Measurements from ENCODE around the gene MBP.

MBP gene

DNA sequence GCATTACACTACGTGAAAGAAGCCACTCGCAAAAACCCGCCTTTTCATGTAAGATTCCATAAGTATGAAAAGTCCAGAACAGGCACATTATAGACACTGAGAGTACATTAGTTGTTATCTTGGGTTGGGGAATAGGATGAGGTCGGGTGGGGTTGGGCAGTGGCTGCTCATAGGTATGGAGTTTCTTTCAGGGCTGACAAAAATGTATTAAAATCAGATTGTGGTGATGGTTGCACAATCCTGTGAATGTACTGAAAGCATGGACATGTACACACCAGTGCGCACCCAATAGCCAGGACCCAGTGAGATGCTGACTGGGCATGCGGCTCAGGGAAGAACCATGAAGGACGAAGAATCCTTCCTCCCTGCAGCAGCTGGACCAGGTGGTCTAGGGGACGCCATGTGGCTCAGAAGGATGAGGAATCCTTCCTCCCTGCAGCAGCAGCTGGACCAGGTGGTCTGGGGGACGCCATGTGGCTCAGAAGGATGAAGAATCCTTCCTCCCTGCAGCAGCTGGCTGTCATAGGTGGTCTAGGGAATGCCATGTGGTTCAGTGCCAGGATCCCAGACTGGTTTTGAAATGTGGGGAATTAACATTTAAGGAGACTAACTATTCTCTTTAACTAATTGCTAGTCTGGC lies 50.1 kb downstream of the MBP start:
- DNase-seq (ENCODE audit: low spot score), result no peak

DNA sequence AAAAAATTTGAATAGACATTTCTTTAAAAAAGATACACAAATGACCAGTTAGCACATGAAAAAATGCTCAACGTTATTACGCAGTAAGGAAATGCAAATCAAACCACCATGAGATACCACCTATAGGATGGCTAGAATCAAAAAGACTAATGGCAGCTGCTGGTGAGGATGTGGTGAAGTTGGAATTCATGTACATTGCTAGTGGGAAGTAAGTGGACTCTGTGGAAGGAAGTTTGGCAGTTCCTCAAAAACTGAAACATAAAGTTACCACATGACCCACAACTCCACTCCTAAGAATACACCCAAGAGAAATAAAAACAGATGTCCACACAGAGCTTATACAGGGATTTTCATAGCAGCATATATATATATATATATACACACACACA lies 51.2 kb downstream of the MBP start:
- DNase-seq (ENCODE audit: low spot score), result no peak

DNA sequence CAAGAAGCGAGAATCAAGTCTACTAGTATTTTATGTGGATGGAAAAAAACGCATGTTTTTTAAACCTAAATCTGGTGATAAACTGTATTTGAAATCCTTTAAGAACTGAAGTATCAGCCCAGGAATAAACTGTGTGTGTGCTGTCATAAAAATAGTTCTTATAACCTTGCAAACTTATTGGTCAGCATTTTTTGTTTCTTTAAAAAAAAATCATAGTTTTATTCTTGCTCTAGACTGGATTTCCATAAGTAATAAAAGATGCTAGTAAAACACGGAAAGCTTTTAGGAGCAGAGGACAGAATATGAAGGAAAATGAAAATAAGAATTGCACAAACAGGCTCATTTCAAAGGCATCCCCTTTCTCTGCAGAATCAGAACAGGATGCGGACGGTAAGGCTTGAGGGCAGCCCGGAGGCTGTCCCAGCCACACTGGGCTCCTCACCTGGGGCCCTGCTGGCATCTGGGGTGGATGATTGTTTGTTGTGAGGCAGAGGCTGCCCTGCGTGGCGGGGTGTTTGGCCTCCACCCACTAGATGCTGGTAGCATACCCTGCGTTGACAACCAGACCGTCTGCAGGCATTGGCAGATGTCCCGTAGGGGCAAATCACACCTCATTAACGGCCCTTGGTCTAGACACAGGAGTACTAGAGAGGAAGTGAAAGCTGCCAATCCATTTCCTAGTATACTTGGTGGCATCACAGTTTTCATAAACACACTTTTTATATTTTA lies 52.5 kb downstream of the MBP start:
- DNase-seq (ENCODE audit: low spot score), result no peak

DNA sequence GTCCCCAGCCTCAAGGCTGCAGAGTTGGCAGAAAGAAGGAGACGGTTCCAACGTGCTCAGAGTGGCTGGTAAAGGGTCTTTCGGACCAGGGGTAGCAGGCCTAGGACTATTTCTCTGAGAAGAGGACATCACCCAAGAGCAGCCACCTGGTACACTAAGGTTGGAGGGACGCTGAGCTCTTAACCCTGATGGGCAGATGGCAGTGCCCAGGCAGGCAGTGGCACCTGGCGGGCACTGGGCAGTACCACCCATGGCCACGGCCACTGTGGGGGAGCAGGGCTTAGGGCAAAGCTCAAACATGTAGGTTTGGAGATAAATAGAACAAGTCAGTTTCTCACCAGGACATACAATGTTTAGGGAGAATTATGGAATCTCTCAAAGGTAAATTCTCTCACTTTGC lies 53.5 kb downstream of the MBP start:
- no peak for DNase-seq (ENCODE audit: low spot score)

DNA sequence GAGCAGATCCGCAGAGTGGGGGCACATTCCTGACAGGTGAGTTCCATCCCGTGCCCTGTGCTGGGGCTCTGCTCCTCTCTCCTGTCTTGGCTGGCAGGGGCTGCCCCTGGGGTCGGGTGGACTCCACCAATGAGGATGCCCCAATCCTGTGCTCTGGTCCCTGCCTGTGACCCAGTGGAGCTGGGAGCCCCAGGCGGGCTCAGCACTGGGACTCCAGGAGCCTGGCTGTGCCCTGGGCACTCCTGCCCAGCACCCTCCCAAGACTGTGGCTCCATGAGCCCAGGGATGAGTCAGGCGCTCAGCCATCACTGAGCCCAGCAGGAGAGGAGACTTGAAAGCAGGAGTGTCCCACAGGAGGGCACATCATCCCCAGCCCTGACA lies 53.9 kb downstream of the MBP start:
- DNase-seq (ENCODE audit: low spot score), result no peak

DNA sequence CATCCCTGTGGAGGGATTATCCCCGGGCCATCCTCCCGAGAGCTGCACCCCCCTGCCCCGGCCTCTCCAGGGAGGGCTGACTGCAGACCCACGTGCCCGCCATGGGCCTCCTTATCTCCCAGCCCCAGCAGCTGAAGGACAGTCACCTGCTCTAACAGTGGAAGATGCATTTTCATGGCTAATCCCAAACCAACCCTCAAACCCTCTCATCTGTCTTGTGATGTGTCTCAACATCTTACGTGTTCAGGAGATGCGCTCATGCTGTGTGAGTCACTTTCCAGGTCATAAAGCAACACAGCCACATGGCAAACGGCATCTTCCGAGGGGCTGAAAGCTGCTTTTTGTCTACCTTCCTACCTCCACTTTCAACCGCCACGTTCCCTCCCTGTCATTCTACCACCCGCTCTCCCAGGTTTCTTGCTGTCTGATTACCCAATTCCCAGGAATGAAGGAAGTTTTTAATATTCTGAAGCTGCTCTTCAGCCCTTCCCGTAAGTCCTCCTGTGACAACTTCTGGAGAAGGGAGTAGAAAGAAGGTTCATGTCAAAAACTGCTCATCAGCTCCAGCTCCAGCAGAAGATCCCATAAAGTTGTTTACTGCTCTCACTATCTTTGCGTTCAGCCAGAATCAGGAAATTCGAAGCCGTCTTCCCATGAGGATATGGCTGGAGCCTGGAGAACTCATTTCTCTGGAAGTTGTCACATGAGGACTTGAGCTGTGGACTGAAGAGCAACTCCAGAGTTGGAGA lies 54.5 kb downstream of the MBP start:
- DNase-seq (ENCODE audit: low spot score), result no peak

DNA sequence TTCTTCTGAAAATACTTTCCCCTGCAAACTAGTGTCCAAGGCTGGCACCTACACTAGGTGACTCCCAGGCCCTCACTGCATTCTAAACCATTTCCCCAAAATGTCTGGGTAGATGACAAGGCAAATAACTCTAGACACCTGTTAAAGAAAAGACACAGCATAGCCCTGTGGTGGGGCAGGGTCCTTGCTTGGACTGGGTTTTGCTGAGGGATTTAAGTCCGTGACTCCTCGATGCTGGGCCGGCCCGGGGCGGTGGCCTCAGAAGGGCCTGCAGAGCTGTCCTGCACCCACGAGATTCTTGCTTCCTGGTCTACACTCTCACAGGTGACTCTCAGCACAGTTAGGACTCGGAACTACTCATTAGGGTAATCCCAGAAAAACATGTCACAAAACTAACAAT lies 55.2 kb downstream of the MBP start:
- no peak for DNase-seq (ENCODE audit: low spot score)

DNA sequence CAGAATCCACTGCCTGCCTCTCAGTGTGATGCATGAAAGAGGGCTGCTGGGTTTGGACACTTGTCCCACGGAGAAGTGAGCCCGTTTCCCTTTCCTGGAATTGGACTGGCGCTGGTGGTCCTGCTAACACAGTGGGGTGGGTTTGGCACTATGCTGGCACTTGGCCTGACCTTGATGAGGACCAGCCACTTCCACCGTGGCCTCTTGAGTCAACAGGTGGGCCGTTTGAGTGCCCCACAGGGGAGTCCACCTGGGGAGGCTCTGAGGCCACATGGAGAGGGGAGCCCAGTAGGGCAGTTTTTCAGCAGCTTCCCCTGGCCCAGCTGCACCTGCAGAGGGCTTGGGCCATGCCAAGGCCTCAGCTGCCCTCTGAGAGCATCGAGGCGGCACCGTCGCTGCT lies 56.5 kb downstream of the MBP start:
- no peak for DNase-seq (ENCODE audit: low spot score)

DNA sequence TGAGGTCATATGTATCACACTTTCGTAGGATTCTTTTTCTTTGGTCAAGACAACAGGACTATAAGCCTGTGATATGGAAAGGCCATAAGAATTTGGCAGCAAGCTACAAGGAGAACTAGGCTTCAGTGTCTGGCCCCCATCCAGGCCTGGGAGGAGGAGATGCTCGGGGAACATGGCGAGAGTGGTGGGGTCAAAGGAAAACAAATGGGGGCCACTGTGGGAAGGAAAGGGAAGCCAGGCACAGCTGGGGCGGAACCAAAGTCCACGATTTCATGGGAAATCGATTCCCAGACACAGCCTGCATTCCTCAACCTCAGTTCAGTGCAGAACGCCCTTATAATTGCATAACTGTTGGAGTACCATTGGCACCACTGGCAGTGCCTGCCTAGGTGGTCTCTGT lies 58.2 kb downstream of the MBP start:
- DNase-seq (ENCODE audit: low spot score), result no peak

DNA sequence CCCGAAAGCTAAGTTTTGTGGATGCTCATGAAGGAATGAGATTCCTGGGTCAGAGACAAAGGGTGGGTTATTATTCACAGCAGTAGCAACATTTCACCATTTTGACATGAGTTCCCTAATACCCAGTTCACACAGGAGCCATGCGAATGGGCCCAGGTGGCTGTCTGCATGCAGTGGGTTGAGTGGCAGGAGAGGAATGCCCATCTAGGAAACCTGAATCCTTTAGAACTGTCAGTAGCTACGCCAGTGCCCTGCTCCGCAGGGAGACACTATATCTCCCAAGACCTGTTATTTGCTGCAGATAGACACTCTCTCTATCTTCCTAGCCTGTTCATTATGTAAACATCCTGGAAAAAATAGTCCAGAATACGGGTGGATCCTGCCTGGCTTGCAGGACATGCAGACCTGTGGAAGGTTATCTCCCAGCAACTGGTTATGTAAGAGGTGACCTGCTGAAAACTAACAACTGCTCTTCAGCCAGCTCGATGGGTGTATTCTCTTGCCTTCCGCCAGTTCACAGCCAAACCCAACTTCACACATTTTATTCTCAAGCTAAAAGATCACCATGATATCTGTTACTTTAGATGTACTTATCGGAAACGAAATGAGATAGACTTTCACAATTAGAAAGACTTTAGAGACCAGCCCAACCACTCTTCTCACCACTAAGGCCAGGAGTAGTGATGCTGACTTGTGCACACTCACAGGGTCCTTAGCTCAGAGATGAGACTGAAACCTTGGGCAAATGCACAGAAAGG lies 59.1 kb downstream of the MBP start:
- no peak for DNase-seq (ENCODE audit: low spot score)

DNA sequence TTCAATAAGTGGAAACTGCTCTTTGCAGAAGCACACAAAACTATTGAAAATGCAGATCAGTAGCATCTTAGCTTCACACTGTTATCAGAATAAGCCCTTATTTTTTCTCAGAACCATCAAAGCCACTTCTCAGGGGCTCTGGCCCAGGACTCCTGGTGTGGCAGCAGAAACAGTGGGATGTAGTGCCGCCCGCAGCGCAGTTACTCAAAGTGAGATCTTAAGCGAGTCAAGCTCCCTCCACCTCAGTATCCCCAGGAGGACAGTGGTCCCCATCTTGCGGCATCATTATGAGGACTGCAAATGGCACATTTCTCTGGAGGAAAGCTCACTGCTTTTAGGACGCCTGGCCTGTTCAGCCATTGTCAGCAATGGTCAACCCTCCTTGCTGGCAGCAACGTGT lies 60.0 kb downstream of the MBP start:
- DNase-seq (ENCODE audit: low spot score), result no peak

DNA sequence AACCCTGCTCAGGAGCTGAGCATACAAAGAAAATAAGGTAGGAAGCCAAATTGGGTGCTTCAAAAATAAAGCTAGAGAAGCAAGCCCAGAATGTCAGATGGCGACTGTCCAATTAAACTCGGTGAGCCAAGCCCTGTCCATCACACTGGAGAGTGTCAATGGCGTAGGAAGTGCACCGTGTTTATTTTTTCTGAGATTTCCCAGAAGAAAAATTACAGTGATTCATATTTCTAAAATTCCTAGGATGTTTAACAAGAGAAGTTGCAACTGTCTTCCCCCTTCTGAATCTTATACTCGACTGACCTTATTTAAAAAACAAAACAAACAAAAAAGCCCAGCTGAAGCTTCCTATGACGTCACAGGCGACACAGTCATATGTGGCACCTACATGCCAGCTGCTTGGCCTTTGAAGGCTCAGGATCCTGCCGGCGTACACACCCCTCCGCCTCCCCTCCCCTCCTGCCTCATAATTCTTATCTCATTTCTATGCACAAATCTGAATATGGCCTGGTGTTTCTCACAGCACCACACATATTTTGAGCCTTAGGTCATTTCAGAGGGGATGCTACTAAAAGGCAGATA lies 60.8 kb downstream of the MBP start:
- DNase-seq (ENCODE audit: low spot score), result no peak

DNA sequence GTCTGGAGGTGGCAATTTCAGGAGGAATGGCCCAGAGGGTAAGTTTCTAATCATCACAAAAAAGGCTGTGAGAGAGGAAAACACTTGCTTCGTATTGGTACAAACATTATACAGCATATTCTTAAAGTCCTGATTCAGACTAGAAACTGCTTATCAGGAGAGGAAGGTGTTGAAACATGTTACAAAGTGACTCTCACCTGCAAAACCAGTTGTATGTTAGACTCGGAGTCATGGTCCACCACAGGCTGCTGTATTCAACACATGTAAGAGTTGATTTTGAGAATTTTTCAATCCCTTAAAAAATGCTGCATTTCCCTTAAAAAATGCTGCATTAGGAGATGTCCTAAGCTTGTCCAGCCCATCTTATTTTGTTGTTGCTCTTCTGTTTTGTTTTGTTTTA lies 61.5 kb downstream of the MBP start:
- DNase-seq (ENCODE audit: low spot score), result no peak

DNA sequence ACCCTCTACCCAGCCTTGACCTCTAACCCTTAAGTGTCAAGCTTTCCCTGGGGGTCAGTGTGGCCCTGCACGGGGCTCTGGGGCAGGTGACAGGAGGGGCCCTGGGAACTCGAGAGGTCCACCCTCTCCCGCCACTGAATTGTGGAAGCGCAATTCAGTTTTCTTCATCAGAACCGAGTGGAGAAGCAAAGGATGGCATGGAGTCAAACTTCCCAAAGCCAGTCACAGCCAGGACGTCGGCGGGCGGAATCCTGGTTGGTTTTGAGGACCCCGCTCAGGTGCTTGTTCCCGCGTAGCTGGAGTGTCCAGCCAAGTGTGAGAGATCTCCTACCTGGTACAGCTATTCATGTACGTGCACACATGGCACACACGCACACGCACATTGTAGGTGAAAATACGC lies 62.0 kb downstream of the MBP start:
- DNase-seq (ENCODE audit: low spot score), result no peak

DNA sequence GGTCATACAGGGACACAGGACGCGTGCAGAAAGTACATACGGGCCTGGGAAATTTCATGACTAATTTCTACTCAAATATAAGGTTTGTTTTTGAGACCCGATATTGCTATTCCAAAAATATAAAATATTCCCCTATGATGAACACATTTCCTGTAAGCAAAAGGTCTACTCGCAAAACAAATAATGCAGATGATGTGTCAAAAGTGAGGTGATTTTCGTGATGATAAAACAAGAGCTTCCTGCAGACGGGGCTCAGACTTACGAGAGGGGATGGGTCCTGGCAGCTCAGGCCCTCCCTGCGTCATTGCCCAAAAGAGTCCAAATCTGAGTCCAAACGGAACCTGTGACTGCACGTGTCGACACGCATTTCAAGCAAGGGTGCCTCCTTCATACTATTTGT lies 62.7 kb downstream of the MBP start:
- no peak for DNase-seq (ENCODE audit: low spot score)

DNA sequence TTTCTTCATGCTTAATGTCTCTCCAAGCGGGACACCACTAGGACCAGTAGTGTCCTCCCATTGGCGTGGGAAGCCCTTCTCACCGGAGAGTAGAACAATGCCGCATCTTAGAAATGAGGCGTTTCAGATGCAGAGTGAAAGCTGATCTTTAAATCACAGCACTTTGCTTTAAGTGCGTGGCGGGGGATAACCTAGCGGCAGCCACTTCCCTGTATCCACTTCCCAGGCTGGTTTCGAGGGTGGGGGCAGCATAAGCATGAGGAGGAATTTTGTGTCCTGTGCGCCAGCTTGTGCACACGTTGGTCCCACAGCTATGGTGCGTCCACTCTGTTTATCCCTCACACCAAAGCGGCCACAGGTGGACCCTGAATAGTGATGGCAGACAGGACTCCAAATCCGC lies 63.1 kb downstream of the MBP start:
- DNase-seq (ENCODE audit: low spot score), result no peak

DNA sequence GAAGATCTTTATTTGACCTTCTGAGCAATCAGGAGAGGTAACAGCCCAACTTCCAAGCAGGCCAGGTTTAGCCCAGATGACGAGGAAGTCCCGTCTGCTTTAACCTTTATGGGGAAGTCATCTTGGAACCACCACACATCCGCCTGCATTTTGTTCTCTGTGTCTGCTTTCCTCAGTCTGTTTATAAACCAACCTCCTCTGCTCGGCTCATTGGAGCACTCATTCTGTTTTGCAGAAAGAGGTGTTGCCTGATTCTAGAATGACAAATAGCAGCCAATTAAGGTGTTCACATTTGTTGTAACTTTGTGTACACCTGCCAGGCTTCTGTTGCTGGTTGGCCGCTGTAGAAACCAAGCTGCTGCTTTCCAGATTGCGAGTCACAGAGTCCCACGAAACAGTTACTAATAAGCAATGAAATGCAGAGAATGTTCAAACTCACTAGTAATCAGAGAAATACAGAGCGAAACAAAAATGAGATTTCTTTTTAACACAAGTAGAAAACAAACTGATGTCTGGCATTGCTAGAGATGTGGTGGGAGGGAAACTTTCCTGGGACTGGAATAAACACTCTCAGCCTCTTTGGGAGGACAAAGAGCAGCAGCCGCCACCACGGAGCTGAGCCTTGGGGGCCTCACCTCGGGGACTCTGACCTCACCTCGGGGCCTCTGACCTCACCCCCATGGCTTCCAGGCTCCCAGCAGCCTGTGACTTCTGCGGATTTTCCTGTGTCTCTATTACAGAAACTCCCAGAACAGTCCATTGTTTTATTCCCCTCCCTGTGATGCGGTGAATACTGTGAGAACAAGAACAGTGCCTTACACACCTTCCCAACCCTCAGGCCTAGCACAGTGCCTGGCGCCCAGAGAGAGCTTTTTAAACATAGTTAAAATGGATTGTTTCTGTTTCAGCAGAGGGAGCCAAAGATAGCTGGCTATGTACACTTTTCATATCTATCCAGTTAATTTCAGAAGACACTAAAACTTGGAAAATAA lies 64.0 kb downstream of the MBP start:
- DNase-seq (ENCODE audit: low spot score), result no peak

DNA sequence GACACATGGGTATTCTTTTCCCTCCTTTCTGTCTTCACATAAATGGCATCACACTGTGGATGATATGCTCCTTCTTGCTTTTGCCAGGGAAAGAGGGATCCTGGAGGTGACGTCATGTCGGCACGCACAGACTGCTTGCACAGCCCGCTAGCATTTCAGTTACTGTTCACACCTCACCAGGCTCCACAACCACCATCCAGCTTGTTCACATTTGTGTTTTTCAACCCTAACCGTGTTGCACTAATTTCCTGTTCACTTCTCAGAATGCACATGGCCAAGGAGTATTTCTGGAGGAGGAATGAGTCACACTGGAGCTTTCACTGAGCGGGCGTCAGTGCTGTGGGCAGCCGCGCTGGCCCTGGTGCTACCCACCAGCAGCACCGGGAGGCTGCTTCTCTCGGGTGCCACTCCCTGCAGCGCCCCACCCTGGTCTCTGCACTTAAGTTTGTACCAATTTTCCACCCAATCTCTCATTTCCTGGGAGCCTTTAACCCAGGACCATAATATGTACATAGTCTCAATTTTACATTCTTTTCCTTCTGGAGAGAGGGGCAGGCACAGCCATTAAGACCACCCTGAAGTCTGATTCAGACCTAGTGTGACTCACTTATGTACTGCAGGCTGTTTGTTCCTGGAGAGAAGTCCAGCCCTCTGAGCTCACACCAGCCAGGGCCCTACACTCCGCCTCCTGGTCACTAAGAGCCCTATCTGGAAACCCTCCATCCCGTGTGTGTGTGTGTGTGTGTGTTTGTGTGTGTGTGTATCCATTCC lies 65.1 kb downstream of the MBP start:
- peak; percentile 21 for DNase-seq (ENCODE audit: low spot score)

DNA sequence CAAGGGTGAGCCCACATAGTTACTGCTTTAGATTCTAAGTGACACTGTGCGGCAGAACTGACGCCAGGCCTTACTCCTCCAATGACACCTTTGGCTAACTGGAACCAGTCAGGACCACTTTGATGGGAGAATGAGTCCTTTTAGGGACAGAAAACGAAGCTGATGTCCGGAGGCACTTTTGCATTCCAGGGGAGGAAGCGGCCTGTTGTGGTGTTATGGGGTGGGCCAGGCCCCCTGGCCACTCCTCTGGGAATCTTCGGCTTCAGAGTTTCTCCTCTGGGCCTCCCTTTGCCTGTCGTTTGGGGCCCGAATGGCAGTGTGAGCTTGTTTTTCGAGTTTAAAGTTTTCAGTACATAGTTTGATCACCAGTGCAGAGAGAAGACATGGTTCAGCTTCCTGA lies 65.9 kb downstream of the MBP start:
- no peak for DNase-seq (ENCODE audit: low spot score)

DNA sequence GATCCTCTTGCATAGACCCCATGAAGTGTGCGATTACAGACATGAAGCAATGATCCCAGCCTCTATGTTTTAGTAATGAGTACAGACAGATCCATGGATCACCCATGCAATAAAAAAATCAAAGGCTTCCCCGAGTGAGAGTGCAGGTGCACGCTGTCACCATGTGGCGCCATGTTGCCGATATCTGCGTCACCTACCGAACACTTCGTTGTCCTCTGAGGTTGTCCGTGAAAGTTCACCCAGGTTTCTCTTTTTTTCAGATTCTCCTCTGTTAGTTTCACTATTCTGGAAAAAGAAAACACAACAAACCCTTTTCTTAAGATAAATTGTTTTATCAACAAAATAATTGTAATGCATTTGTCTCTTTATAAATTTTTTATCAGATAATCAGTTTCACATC lies 66.5 kb downstream of the MBP start:
- DNase-seq (ENCODE audit: low spot score), result no peak
